Hepatocyte (in vitro differentiated cells): ENCODE results near the gene PIAS1.

ENCODE experiments used
- EZH2 ChIP-seq: fragments of 200-600 bp; sonication (generic); IDR thresholded peaks from 2 replicates; pipeline ENCODE4 v1.6.1; 2016; ENCODE audit warnings: antibody characterized with exemption, mild to moderate bottlenecking, borderline replicate concordance
- TF ChIP-seq, protein P1 (sequence below): fragments of 200-600 bp; sonication (generic); IDR thresholded peaks from 2 replicates; pipeline ENCODE4 v1.5.1; 2016; ENCODE audit warnings: antibody characterized with exemption, mild to moderate bottlenecking; ENCODE audit not compliant: poor library complexity

DNA sequence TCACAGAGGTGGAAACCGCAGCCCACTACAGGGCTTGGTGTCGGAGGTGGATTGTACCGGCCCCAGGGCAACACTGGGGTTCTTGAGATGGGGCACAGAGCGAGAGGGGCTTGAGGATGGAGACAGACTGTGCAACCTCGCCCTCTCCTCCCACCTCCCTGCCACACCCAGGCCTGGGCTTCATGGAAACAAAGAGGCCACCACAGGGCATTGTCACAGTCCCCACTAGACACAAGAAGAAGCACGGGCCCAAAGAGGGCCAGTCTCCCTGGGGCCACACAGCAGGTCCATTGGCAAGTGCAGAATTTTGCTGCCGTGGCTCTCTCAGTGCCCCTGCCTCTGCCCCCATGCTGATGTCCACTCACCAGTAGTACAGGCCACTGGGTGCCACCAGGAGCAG is 155.2 kb downstream of the PIAS1 start:
- TF ChIP-seq EZH2: no peak
- TF ChIP-seq, protein P1, sequence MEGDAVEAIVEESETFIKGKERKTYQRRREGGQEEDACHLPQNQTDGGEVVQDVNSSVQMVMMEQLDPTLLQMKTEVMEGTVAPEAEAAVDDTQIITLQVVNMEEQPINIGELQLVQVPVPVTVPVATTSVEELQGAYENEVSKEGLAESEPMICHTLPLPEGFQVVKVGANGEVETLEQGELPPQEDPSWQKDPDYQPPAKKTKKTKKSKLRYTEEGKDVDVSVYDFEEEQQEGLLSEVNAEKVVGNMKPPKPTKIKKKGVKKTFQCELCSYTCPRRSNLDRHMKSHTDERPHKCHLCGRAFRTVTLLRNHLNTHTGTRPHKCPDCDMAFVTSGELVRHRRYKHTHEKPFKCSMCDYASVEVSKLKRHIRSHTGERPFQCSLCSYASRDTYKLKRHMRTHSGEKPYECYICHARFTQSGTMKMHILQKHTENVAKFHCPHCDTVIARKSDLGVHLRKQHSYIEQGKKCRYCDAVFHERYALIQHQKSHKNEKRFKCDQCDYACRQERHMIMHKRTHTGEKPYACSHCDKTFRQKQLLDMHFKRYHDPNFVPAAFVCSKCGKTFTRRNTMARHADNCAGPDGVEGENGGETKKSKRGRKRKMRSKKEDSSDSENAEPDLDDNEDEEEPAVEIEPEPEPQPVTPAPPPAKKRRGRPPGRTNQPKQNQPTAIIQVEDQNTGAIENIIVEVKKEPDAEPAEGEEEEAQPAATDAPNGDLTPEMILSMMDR: no peak
